IMR-90 (cell line): ENCODE results near the gene TOP2A. TPM values are rescaled to one million over a fixed set of nuclear protein-coding genes. Genes with fewer than 3 reads are reported as not detected.

Source experiments
- ATAC-seq: fragments of 200-7000 bp; cut with Tn5 transposase; 2 replicates; pipeline ENCODE4 v1.9.1; 2020; ENCODE audit warnings: low read depth, mild to moderate bottlenecking, moderate library complexity
- BruUV-seq: library from RNA; stranded (reverse); fragments of 400-500 nt; replicated peaks from 2 replicates; lab custom pipeline; 2021; lab: Mats Ljungman, UMichigan
- CTCF ChIA-PET: fragments of 300-600 bp; formaldehyde crosslinking; extraction: SDS; loops from one replicate; lab custom pipeline; 2021; ENCODE audit warnings: antibody characterized with exemption; lab: Yijun Ruan, JAX
- POLR2A ChIA-PET: fragments of 300-600 bp; sonication (Branson Sonifier 250); formaldehyde crosslinking; loops from one replicate; lab custom pipeline; 2022; ENCODE audit warnings: antibody characterized with exemption; ENCODE audit not compliant: unreplicated experiment; lab: Charles Lee
- DNase-seq: peaks from one replicate; pipeline ENCODE4 v3.0.0; 2013
- H2AFZ ChIP-seq: replicated peaks from 2 replicates; pipeline ENCODE3; 2013; ENCODE audit warnings: low read length, mild to moderate bottlenecking; ENCODE audit not compliant: poor library complexity
- H2AK5ac ChIP-seq: 2 replicates; pipeline ENCODE4 v1.6.1; 2013; ENCODE audit warnings: low read depth, low read length, inconsistent platforms
- H2AK9ac ChIP-seq: replicated peaks from 2 replicates; pipeline ENCODE3; 2013; ENCODE audit warnings: mild to moderate bottlenecking, low read depth, low read length, moderate library complexity; ENCODE audit not compliant: poor library complexity
- H2BK120ac ChIP-seq: 2 replicates; pipeline ENCODE4 v1.6.1; 2013; ENCODE audit warnings: low read depth, low read length, inconsistent platforms
- H2BK15ac ChIP-seq: 3 replicates; pipeline ENCODE4 v1.6.1; 2013; ENCODE audit warnings: low read depth, low read length, inconsistent platforms
- H2BK20ac ChIP-seq: 2 replicates; pipeline ENCODE4 v1.6.1; 2013; ENCODE audit warnings: low read depth, mild to moderate bottlenecking, inconsistent platforms, low read length, moderate library complexity
- H2BK5ac ChIP-seq: 2 replicates; pipeline ENCODE4 v1.6.1; 2013; ENCODE audit warnings: mild to moderate bottlenecking, low read depth, low read length, inconsistent platforms; ENCODE audit not compliant: poor library complexity, severe bottlenecking
- H3K14ac ChIP-seq: replicated peaks from 2 replicates; pipeline ENCODE4 v1.6.1; 2013; ENCODE audit warnings: low read depth, low read length, inconsistent platforms
- H3K18ac ChIP-seq: 2 replicates; pipeline ENCODE4 v1.6.1; 2013; ENCODE audit warnings: low read depth, low read length, control low read depth
- H3K23ac ChIP-seq: 2 replicates; pipeline ENCODE4 v1.6.1; 2013; ENCODE audit warnings: low read depth, low read length, inconsistent platforms
- H3K27ac ChIP-seq: 2 replicates; pipeline ENCODE4 v1.5.1; 2013; ENCODE audit warnings: mild to moderate bottlenecking, control low read depth, low read length; ENCODE audit not compliant: insufficient read depth
- H3K27me3 ChIP-seq: 2 replicates; pipeline ENCODE4 v1.6.1; 2013; ENCODE audit warnings: low read length; ENCODE audit not compliant: control insufficient read depth, insufficient read depth
- H3K36me3 ChIP-seq: 2 replicates; pipeline ENCODE4 v1.6.1; 2013; ENCODE audit warnings: low read length, mixed read lengths; ENCODE audit not compliant: control insufficient read depth, insufficient read depth
- H3K4ac ChIP-seq: 2 replicates; pipeline ENCODE4 v1.6.1; 2013; ENCODE audit warnings: low read depth, low read length, inconsistent platforms
- H3K4me1 ChIP-seq: 2 replicates; pipeline ENCODE4 v1.6.1; 2013; ENCODE audit warnings: low read length, mixed read lengths; ENCODE audit not compliant: control insufficient read depth, insufficient read depth
- H3K4me2 ChIP-seq: 2 replicates; pipeline ENCODE4 v1.6.1; 2013; ENCODE audit warnings: low read depth, mild to moderate bottlenecking, control low read depth, low read length, moderate library complexity
- H3K4me3 ChIP-seq: 2 replicates; pipeline ENCODE4 v1.5.1; 2013; ENCODE audit warnings: low read depth, mild to moderate bottlenecking, control low read depth, low read length, moderate library complexity; ENCODE audit not compliant: insufficient read depth
- H3K56ac ChIP-seq: 2 replicates; pipeline ENCODE4 v1.6.1; 2013; ENCODE audit warnings: low read length, inconsistent platforms; ENCODE audit not compliant: insufficient read depth; ENCODE audit errors: extremely low read depth
- H3K79me1 ChIP-seq, 2 experiments: 2 replicates each; pipeline ENCODE4 v1.6.1; 2013; ENCODE audit warnings: low read length in 2 of 2, inconsistent platforms in 1 of 2, low read depth in 1 of 2
- H3K9ac ChIP-seq: 2 replicates; pipeline ENCODE4 v1.6.1; 2013; ENCODE audit warnings: low read depth, low read length, control low read depth
- H3K9me1 ChIP-seq: 2 replicates; pipeline ENCODE4 v1.6.1; 2013; ENCODE audit warnings: low read length, inconsistent platforms; ENCODE audit not compliant: insufficient read depth
- H3K9me3 ChIP-seq: 2 replicates; pipeline ENCODE4 v1.6.1; 2013; ENCODE audit warnings: low read length; ENCODE audit not compliant: control insufficient read depth, insufficient read depth
- H4K20me1 ChIP-seq: 2 replicates; pipeline ENCODE4 v1.6.1; 2013; ENCODE audit warnings: low read length, inconsistent platforms; ENCODE audit not compliant: insufficient read depth
- H4K5ac ChIP-seq: 2 replicates; pipeline ENCODE4 v1.6.1; 2013; ENCODE audit warnings: mild to moderate bottlenecking, low read depth, low read length, control low read depth
- H4K8ac ChIP-seq, 2 experiments: 2 replicates each; pipeline ENCODE4 v1.6.1; 2013; ENCODE audit warnings: low read depth in 2 of 2, low read length in 2 of 2, control low read depth in 1 of 2, inconsistent platforms in 1 of 2
- H4K91ac ChIP-seq: 2 replicates; pipeline ENCODE4 v1.6.1; 2013; ENCODE audit warnings: low read depth, low read length, inconsistent platforms; ENCODE audit not compliant: insufficient read depth
- BHLHE40 ChIP-seq: fragments of 150-350 bp; IDR thresholded peaks from 2 replicates; pipeline ENCODE4 v1.6.1; 2016; ENCODE audit warnings: mild to moderate bottlenecking, low read depth, low read length
- CEBPB ChIP-seq: IDR thresholded peaks from 2 replicates; pipeline ENCODE4 v1.6.1; 2012; ENCODE audit warnings: low read depth, low read length, improper control_type of control experiment
- CHD1 ChIP-seq: IDR thresholded peaks from 2 replicates; pipeline ENCODE4 v1.6.1; 2012; ENCODE audit warnings: low read depth, low read length, improper control_type of control experiment
- FOS ChIP-seq: fragments of 150-350 bp; IDR thresholded peaks from 2 replicates; pipeline ENCODE4 v1.6.1; 2016; ENCODE audit warnings: low read depth, low read length
- MAFK ChIP-seq: IDR thresholded peaks from 2 replicates; pipeline ENCODE4 v1.6.1; 2012; ENCODE audit warnings: low read depth, low read length, improper control_type of control experiment
- MAZ ChIP-seq: IDR thresholded peaks from 2 replicates; pipeline ENCODE4 v1.6.1; 2012; ENCODE audit warnings: low read depth, mild to moderate bottlenecking, low read length, improper control_type of control experiment, moderate library complexity, borderline replicate concordance
- MXI1 ChIP-seq: IDR thresholded peaks from 2 replicates; pipeline ENCODE4 v1.6.1; 2012; ENCODE audit warnings: low read depth, mild to moderate bottlenecking, low read length, moderate library complexity, borderline replicate concordance
- NFE2L2 ChIP-seq: fragments of 150-350 bp; IDR thresholded peaks from 2 replicates; pipeline ENCODE4 v1.6.1; 2016; ENCODE audit warnings: low read depth, mild to moderate bottlenecking, low read length
- POLR2A ChIP-seq: IDR thresholded peaks from 2 replicates; pipeline ENCODE4 v1.6.1; 2012; ENCODE audit warnings: mild to moderate bottlenecking, low read depth, low read length
- RAD21 ChIP-seq: IDR thresholded peaks from 2 replicates; pipeline ENCODE4 v1.6.1; 2012; ENCODE audit warnings: low read length, improper control_type of control experiment
- RCOR1 ChIP-seq: IDR thresholded peaks from 2 replicates; pipeline ENCODE4 v1.6.1; 2012; ENCODE audit warnings: mild to moderate bottlenecking, low read length, improper control_type of control experiment; ENCODE audit not compliant: insufficient replicate concordance
- RFX5 ChIP-seq: IDR thresholded peaks from 2 replicates; pipeline ENCODE4 v1.8.0; 2012; ENCODE audit warnings: low read depth, mild to moderate bottlenecking, low read length, moderate library complexity
- SMC3 ChIP-seq: fragments of 150-350 bp; IDR thresholded peaks from 2 replicates; pipeline ENCODE4 v1.6.1; 2016; ENCODE audit warnings: low read depth, mild to moderate bottlenecking, antibody characterized with exemption, low read length, moderate library complexity
- WGBS, 2 experiments: methylation state at CpG; one replicate each; pipeline versions ENCODE4 v1.1.5 to v1.1.7; 2013; ENCODE audit warnings: missing lambda C conversion rate in 2 of 2; ENCODE audit not compliant: insufficient read length in 1 of 2; ENCODE audit errors: extremely low coverage in 2 of 2; 5-methylcytosine and 5-hydroxymethylcytosine counted together
- dilution Hi-C: fragments of 300-500 bp; cut with HindIII; formaldehyde crosslinking; loops from one replicate; pipeline ENCODE4 v1.14.3; 2018; ENCODE audit warnings: low sequenced_read_pairs; ENCODE audit not compliant: unreplicated experiment
- in situ Hi-C: fragments of 300-500 bp; cut with MboI; formaldehyde crosslinking; loops from 3 replicates; pipeline ENCODE4 v1.14.3; 2019; ENCODE audit warnings: low sequenced_read_pairs, inconsistent platforms, mixed read lengths
- intact Hi-C: fragments of 100-400 bp; cut with micrococcal nuclease; formaldehyde crosslinking; loops from 2 replicates; pipeline ENCODE4 v1.10.0; 2022
- polyA plus RNA-seq, 3 experiments: library from polyadenylated mRNA; depleted of rRNA; stranded (reverse); fragments of >200 nt; gene quantifications; 2 replicates each; pipeline ENCODE4 v1.2.3, GENCODE V29; 2012; ENCODE audit warnings: low replicate concordance in 1 of 3
- total RNA-seq: library from RNA; depleted of rRNA; stranded (reverse); fragments of >200 nt; gene quantifications from 2 replicates; pipeline ENCODE4 v1.2.3, GENCODE V29; 2012
- TF ChIP-seq, protein P1 (sequence below): fragments of 150-350 bp; IDR thresholded peaks from 2 replicates; pipeline ENCODE4 v1.6.1; 2016; ENCODE audit warnings: low read depth, mild to moderate bottlenecking, low read length, moderate library complexity, borderline replicate concordance
- TF ChIP-seq, protein P2 (sequence below): conservative IDR thresholded peaks from 2 replicates; pipeline ENCODE4 v1.5.1; 2012; ENCODE audit warnings: mild to moderate bottlenecking, low read depth, low read length, improper control_type of control experiment

TOP2A gene
- total and polyA plus RNA-seq, 2 of the 4 experiments (the other 2 are of a cell fraction), result 43.4 to 68.5 TPM

DNA sequence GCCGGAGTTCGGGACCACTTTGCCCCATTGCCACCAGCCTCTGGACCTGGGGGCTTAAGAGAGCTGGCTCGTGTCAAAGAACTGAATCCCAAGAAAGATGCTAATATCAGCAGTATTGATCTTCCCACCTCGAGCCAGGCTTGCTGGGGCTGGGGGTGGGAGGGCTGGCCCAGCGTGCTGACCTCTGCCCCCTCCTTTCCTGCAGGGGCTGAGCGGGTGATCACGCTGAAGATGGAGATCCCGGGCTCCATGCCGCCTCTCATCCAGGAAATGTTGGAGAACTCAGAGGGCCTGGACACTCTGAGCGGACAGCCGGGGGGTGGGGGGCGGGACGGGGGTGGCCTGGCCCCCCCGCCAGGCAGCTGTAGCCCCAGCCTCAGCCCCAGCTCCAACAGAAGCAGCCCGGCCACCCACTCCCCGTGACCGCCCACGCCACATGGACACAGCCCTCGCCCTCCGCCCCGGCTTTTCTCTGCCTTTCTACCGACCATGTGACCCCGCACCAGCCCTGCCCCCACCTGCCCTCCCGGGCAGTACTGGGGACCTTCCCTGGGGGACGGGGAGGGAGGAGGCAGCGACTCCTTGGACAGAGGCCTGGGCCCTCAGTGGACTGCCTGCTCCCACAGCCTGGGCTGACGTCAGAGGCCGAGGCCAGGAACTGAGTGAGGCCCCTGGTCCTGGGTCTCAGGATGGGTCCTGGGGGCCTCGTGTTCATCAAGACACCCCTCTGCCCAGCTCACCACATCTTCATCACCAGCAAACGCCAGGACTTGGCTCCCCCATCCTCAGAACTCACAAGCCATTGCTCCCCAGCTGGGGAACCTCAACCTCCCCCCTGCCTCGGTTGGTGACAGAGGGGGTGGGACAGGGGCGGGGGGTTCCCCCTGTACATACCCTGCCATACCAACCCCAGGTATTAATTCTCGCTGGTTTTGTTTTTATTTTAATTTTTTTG, 61.6 kb downstream of the TOP2A start:
- Histone ChIP-seq H2BK20ac (no peak overlapping the region), H3K23ac (no peak overlapping the region), H4K20me1 (peaks cover 20% of the 10 kb centered on the region), H4K8ac (no peak overlapping the region), H3K36me3 (peaks cover 41% of the 10 kb centered on the region), H2BK15ac (no peak overlapping the region), H4K5ac (no peak overlapping the region), H3K9ac (no peak overlapping the region), H3K4me1 (no peaks in the 10 kb centered on the region; the same call in 1 of the 2 replicates), H3K4me3 (no peak overlapping the region), H3K4me2 (no peak overlapping the region), H3K27ac (no peak overlapping the region), H2AFZ (no peak overlapping the region), H3K14ac (no peak overlapping the region), H2AK9ac (peak overlapping the region; percentile 13), H3K18ac (no peak overlapping the region), H3K79me1 (peaks cover 0 to 32% of the 10 kb centered on the region in 2 experiments; a peak in 2 of 4 replicates), H3K27me3 (no peaks in the 10 kb centered on the region), H2BK120ac (no peak overlapping the region), H4K91ac (no peak overlapping the region), H3K9me1 (no peaks in the 10 kb centered on the region), H3K9me3 (no peaks in the 10 kb centered on the region), H3K4ac (no peak overlapping the region), H2AK5ac (no peak overlapping the region), H3K56ac (no peak overlapping the region), H2BK5ac (no peak overlapping the region)
- POLR2A ChIA-PET, result no interaction called here
- WGBS, 2 experiments, result 83% methylated on average over 3 of the region's 33 CpGs; no CpG with 5 or more reads in 1 of the 2 experiments
- ATAC-seq (no peak), DNase-seq (no peak)
- CTCF ChIA-PET, result no interaction called here
- in situ Hi-C loops (loop anchor here (10.0 to 25.0 kb wide), 3 partner anchors 141 to 1306 kb away; partner anchors contain the start of genes KRT27, KRT28 and WIPF2), intact Hi-C loops (loop anchor here (1.0 to 5.0 kb wide), 2 partner anchors 53 to 154 kb away; no protein-coding TSS in a partner anchor), dilution Hi-C loops (no loop called here)
- no TSS peak for BruUV-seq
- TF ChIP-seq POLR2A (no peak), SMC3 (no peak), RCOR1 (no peak), CEBPB (no peak), BHLHE40 (no peak), FOS (no peak), MAFK (no peak), RAD21 (no peak), RFX5 (no peak), MXI1 (no peak), CHD1 (no peak), NFE2L2 (no peak), MAZ (no peak)
- TF ChIP-seq, protein P1, sequence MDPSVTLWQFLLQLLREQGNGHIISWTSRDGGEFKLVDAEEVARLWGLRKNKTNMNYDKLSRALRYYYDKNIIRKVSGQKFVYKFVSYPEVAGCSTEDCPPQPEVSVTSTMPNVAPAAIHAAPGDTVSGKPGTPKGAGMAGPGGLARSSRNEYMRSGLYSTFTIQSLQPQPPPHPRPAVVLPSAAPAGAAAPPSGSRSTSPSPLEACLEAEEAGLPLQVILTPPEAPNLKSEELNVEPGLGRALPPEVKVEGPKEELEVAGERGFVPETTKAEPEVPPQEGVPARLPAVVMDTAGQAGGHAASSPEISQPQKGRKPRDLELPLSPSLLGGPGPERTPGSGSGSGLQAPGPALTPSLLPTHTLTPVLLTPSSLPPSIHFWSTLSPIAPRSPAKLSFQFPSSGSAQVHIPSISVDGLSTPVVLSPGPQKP, result no peak
- TF ChIP-seq, protein P2, sequence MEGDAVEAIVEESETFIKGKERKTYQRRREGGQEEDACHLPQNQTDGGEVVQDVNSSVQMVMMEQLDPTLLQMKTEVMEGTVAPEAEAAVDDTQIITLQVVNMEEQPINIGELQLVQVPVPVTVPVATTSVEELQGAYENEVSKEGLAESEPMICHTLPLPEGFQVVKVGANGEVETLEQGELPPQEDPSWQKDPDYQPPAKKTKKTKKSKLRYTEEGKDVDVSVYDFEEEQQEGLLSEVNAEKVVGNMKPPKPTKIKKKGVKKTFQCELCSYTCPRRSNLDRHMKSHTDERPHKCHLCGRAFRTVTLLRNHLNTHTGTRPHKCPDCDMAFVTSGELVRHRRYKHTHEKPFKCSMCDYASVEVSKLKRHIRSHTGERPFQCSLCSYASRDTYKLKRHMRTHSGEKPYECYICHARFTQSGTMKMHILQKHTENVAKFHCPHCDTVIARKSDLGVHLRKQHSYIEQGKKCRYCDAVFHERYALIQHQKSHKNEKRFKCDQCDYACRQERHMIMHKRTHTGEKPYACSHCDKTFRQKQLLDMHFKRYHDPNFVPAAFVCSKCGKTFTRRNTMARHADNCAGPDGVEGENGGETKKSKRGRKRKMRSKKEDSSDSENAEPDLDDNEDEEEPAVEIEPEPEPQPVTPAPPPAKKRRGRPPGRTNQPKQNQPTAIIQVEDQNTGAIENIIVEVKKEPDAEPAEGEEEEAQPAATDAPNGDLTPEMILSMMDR, result no peak
